Measurements from ENCODE around the gene MAPRE2. TPM values are rescaled to one million over a fixed set of nuclear protein-coding genes. Genes with fewer than 3 reads are reported as not detected.

MAPRE2 gene
- total RNA-seq, 1 donor from 2014 or later = 50.7 TPM

DNA sequence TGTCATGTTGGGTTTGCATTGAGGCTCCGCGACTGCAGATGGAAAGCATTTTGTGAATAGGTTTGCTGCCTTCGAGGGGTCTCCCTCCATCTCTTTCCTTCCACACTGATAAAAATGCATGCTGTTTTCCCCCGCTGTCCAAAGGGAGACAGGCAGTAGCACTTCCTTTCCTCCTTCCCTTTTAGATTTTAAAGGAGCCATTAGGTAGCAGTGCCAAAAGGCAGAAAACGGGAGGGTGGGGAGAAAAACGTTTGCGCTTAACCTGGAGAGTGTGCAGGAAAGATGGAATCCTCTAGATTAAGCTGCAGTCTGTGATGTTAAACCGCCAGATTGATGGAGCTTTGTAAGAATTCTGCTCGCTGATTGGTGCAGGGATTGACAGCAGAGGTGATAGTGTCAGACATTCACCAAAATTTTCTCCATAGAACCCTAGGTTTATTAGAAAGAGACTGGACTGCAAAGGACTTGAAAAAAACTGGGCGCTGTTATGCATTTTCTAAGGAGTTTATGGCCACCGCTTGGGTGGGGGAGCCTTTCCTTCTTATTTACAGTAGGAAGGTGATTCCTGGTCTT lies 688 bp downstream of the MAPRE2 start:
- H3K4me1 Mint-ChIP-seq (ENCODE audit: low read depth) = peaks cover 64% of the 10 kb centered on the region

DNA sequence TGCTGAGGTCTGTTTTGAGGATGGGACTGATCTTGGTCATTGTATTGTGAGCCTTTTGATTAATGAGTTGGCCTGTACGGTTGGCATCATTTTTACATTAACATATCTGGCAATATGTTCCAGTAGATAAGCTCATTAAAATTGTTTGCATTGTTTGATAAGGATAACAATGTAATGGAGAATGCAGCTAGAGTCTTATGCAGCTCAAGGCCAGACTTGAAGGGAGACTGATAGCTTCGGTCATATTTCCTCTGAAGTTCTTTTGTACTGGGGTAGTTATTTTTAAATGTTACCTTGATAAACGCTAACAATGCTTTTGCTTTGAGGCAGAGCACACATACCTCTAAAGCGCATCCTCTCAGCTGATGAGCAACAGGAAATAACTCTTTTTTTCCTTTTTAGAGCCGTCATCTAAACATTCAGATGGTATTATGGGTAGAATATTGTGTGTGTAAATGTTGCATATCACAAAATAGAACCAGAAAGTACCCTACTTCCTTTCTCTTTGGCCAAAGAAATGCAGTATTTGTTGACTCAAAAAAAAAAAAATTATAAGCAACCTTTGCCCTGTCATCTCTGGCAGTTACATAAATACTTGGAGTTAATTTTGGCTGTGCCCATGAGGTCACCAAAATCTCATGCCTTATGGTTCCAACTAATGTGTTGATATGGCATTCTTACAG lies 1.3 kb downstream of the MAPRE2 start:
- Mint-ChIP-seq H3K36me3 (ENCODE audit: low read depth) (peaks cover 8% of the 10 kb centered on the region), H3K27ac (peak overlapping the region; percentile 99), H3K27me3 (ENCODE audit: insufficient read depth) (no peaks in the 10 kb centered on the region), H3K4me1 (ENCODE audit: low read depth) (peaks cover 71% of the 10 kb centered on the region), H3K4me3 (peak overlapping the region; percentile 96), H3K9me3 (no peaks in the 10 kb centered on the region)
- no peak for DNase-seq (ENCODE audit: low spot score)
- intact Hi-C loops (cut with micrococcal nuclease) = loop anchor here (1.0 to 10.0 kb wide), 8 partner anchors 8 to 1025 kb away; partner anchors contain the start of genes GALNT1, RMP24, RPRD1A and ZSCAN30

More for the DNA sequence above, 688 bp downstream of the MAPRE2 start:
- no peak for DNase-seq (ENCODE audit: low spot score)
- H3K36me3 Mint-ChIP-seq (ENCODE audit: low read depth) = peaks cover 8% of the 10 kb centered on the region
- intact Hi-C loops (cut with micrococcal nuclease) = loop anchor here (1.0 to 10.0 kb wide), 14 partner anchors 8 to 1087 kb away; partner anchors contain the start of genes ELP2, GALNT1, INO80C and RMP24
- peak overlapping the region; percentile 99 for H3K27ac Mint-ChIP-seq
- H3K4me3 Mint-ChIP-seq = peak overlapping the region; percentile 96
- H3K9me3 Mint-ChIP-seq = no peaks in the 10 kb centered on the region
- no peaks in the 10 kb centered on the region for H3K27me3 Mint-ChIP-seq (ENCODE audit: insufficient read depth)

DNA sequence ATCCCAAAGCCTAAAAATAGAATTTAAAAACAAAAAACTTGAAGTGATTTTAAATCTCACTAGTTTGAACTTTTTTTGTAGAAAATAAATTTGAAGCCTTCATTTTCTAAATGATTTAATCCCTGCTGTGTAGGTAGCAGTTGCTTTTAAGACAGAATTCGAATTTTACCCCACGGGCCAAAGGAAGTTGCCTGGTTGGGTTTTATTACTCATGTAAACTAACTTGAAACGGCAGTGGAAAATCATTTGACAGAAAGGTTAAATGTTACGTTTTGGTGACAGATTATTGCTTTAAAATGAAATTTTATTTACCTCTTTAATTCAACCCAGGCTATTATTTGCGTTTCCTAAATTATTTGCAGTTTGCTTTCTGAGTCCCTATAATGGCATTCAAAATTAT lies 2.0 kb downstream of the MAPRE2 start:
- Mint-ChIP-seq H3K9me3 (peaks cover 4% of the 10 kb centered on the region), H3K27ac (peak overlapping the region; percentile 99), H3K4me3 (peak overlapping the region; percentile 96), H3K4me1 (ENCODE audit: low read depth) (peaks cover 77% of the 10 kb centered on the region), H3K36me3 (ENCODE audit: low read depth) (peaks cover 12% of the 10 kb centered on the region), H3K27me3 (ENCODE audit: insufficient read depth) (no peaks in the 10 kb centered on the region)
- intact Hi-C loops (cut with micrococcal nuclease) = loop anchor here (1.0 to 10.0 kb wide), 6 partner anchors 37 to 1024 kb away; partner anchors contain the start of genes GALNT1, RMP24, RPRD1A and ZSCAN30
- no peak for DNase-seq (ENCODE audit: low spot score)

DNA sequence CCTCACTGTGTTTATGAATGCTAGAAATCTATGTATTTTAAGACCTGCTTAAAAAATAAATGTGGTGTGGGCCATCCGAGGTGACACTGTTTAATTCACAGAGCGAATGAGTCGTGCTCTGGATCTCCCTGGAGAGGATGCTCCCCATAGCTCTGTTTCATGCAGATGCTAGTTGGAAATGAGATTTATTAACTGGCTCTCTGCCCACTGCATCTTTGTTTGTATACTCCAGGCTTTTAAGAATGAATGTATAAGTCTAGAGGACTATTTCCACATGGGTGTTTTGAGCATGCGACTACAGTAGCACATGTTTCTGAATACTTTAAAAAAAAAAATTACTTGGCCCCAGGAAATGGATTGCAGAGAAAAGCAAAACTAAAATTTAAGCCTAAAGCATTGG lies 3.9 kb downstream of the MAPRE2 start:
- Mint-ChIP-seq H3K27me3 (ENCODE audit: insufficient read depth) (no peaks in the 10 kb centered on the region), H3K36me3 (ENCODE audit: low read depth) (peaks cover 14% of the 10 kb centered on the region), H3K4me3 (peak overlapping the region; percentile 63), H3K9me3 (peaks cover 4% of the 10 kb centered on the region), H3K27ac (peak overlapping the region; percentile 77), H3K4me1 (ENCODE audit: low read depth) (peaks cover 77% of the 10 kb centered on the region)
- intact Hi-C loops (cut with micrococcal nuclease) = loop anchor here (10.0 kb wide), 1 partner anchor 930 kb away; the partner anchor contains the start of gene RMP24
- DNase-seq (ENCODE audit: low spot score) = no peak

DNA sequence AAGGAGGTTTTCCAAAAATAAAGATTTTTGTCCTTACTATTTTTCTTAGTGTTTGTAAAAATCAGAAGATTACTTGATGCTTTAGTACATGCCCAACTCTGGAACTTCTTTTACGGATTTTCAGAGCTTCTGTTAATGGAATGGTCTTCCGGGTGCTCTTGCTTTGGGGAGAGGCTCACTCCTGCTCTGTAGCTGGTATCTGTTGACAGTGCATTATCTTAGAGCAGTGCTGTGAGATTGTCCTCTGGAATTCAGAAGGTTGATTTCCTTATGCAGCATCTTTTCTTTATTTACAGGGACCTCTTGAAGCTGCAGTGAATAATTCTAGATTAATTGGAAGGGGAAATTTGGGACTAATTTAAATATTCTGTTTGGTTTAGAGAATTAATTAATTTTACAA lies 4.6 kb downstream of the MAPRE2 start:
- intact Hi-C loops (cut with micrococcal nuclease) = loop anchor here (10.0 kb wide), 1 partner anchor 929 kb away; the partner anchor contains the start of gene RMP24
- Mint-ChIP-seq H3K27ac (peak overlapping the region; percentile 77), H3K27me3 (ENCODE audit: insufficient read depth) (no peaks in the 10 kb centered on the region), H3K4me3 (peak overlapping the region; percentile 63), H3K4me1 (ENCODE audit: low read depth) (peaks cover 81% of the 10 kb centered on the region), H3K36me3 (ENCODE audit: low read depth) (peaks cover 14% of the 10 kb centered on the region), H3K9me3 (peaks cover 4% of the 10 kb centered on the region)
- no peak for DNase-seq (ENCODE audit: low spot score)

DNA sequence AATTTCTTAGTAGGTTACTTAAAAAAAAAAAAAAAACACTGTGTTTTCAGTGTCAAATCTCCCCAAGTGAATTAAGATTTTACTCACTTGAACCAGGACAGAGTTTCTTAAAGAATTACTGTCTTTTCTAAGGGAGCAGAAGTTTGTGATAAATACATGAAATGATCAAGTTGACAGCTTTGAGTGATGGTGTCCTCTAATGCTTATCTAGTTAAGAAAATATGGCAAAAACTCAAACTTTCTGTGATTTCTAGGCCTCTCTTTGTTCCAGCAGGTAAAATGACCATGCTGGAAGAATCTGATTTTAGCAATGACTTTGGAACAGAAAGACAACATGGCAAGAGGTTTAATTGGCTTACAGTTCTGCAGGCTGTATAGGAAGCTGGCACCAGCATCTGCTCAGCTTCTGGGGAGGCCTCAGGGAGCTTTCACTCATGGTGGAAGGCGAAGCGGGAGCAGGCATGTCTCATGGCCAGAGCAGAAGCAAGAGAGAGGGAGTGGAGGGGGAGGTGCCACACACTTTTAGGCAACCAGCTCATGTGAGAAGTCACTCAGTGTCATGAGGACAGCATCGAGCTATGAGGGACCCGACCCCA lies 6.6 kb downstream of the MAPRE2 start:
- Mint-ChIP-seq H3K27ac (peak overlapping the region; percentile 61), H3K27me3 (ENCODE audit: insufficient read depth) (no peaks in the 10 kb centered on the region), H3K36me3 (ENCODE audit: low read depth) (peaks cover 13% of the 10 kb centered on the region), H3K4me3 (no peak overlapping the region), H3K9me3 (peaks cover 4% of the 10 kb centered on the region), H3K4me1 (ENCODE audit: low read depth) (peaks cover 90% of the 10 kb centered on the region)
- no peak for DNase-seq (ENCODE audit: low spot score)
- intact Hi-C loops (cut with micrococcal nuclease) = loop anchor here (10.0 kb wide), 1 partner anchor 927 kb away; the partner anchor contains the start of gene RMP24

DNA sequence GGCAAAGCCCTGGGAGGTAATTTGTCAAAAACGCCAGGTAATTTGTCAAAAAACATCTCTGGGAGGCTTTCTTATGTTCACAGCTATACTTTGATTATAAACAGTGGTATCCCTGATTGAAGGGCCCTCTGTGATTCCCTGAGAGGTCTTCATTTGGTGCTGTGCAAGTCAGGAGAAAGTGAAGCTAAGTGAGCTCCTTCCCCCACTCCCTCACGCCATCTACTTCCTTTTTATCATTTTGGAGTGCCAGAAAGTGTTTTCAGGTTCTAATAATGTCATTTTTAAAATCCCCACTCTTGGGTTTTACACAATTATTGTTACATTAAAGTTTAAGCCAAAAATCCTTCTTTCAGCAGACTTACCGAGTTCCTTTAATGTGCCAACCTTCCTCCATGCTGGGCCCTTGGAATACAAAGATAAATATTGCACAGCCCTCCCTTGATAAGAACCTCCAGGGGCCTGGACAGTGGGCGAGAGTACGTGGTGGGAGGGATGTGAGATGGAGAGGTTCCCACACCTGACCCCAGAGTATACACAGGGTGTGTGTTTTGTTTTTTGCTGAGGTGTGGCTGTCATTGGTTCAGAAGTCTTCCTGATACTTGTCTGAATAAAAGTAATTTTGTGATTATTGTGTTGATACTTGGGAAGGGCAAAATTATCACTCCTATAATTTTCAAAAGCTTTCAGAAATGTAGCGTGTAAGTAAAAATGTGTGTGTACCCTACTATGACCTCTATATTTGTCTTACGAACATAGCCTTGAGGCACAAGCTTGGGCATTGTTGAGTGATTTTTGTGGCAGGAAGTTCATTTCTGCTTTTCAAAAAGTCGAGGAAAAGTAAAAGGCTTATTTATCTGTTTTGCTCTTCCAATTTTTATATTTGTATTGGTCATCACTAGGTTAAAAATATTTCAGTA lies 8.2 kb downstream of the MAPRE2 start:
- Mint-ChIP-seq H3K27me3 (ENCODE audit: insufficient read depth) (no peaks in the 10 kb centered on the region), H3K9me3 (peaks cover 4% of the 10 kb centered on the region), H3K27ac (peak overlapping the region; percentile 81), H3K4me3 (peak overlapping the region; percentile 65), H3K36me3 (ENCODE audit: low read depth) (peaks cover 16% of the 10 kb centered on the region), H3K4me1 (ENCODE audit: low read depth) (peaks cover 76% of the 10 kb centered on the region)
- intact Hi-C loops (cut with micrococcal nuclease) = loop anchor here (1.0 to 10.0 kb wide), 3 partner anchors 7 to 925 kb away; partner anchors contain the start of gene RMP24
- no peak for DNase-seq (ENCODE audit: low spot score)

DNA sequence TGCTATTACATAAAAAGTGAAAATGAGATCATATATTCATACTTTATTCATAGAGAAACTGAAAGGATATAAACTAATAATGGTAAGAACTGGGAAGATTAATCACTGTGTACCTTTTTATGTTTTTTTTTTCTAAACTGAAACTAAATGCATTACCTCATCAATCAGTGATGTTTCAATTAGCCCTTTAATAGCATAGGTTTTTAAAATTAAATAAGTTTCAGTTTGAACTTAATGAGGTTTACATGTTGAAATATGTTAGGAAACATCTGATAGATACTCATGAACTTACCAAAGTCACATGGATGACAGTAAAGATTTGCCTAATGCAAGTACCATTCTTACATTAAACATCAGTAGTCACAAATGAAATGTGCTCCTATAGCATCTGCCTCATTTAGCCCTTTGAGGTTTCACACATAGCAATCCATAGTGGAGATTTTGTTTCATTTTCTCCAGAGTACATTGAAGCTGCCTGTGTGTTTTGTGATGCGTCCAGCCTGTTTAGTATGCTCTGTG lies 8.9 kb downstream of the MAPRE2 start:
- Mint-ChIP-seq H3K9me3 (peaks cover 4% of the 10 kb centered on the region), H3K4me3 (peak overlapping the region; percentile 65), H3K27me3 (ENCODE audit: insufficient read depth) (no peaks in the 10 kb centered on the region), H3K36me3 (ENCODE audit: low read depth) (peaks cover 18% of the 10 kb centered on the region), H3K4me1 (ENCODE audit: low read depth) (peaks cover 69% of the 10 kb centered on the region), H3K27ac (peak overlapping the region; percentile 81)
- no peak for DNase-seq (ENCODE audit: low spot score)
- intact Hi-C loops (cut with micrococcal nuclease) = loop anchor here (1.0 to 2.0 kb wide), 2 partner anchors 8 to 71 kb away; no protein-coding TSS in a partner anchor

DNA sequence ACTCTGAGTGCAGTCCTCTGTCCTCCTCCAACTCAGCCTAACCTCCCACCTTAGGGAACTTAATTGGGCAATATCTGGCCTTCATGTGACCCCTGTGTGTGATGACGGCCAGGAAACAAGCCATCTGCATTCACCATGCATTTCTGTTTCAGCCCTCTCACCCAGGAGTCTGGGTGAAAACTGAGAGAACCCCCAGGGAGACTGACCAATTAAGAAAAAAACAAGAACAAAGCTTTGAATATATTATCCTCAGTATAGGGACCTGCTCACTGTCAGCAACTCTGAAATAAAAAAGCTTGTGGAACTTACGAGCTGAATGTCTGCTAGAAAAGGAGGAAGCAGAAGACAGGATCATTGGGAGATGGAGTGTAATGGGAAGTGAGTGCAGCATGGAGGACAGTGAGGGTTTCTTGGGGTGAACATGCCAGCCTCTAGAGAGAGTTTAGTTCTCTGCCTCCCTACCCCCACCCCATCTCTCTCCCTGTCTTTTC lies 9.5 kb downstream of the MAPRE2 start:
- no peaks in the 10 kb centered on the region for H3K27me3 Mint-ChIP-seq (ENCODE audit: insufficient read depth)
- H3K4me1 Mint-ChIP-seq (ENCODE audit: low read depth) = peaks cover 62% of the 10 kb centered on the region
- H3K36me3 Mint-ChIP-seq (ENCODE audit: low read depth) = peaks cover 17% of the 10 kb centered on the region
- intact Hi-C loops (cut with micrococcal nuclease) = loop anchor here (1.0 to 2.0 kb wide), 2 partner anchors 8 to 72 kb away; no protein-coding TSS in a partner anchor
- peaks cover 4% of the 10 kb centered on the region for H3K9me3 Mint-ChIP-seq
- no peak overlapping the region for H3K27ac Mint-ChIP-seq
- no peak for DNase-seq (ENCODE audit: low spot score)
- H3K4me3 Mint-ChIP-seq = no peak overlapping the region

DNA sequence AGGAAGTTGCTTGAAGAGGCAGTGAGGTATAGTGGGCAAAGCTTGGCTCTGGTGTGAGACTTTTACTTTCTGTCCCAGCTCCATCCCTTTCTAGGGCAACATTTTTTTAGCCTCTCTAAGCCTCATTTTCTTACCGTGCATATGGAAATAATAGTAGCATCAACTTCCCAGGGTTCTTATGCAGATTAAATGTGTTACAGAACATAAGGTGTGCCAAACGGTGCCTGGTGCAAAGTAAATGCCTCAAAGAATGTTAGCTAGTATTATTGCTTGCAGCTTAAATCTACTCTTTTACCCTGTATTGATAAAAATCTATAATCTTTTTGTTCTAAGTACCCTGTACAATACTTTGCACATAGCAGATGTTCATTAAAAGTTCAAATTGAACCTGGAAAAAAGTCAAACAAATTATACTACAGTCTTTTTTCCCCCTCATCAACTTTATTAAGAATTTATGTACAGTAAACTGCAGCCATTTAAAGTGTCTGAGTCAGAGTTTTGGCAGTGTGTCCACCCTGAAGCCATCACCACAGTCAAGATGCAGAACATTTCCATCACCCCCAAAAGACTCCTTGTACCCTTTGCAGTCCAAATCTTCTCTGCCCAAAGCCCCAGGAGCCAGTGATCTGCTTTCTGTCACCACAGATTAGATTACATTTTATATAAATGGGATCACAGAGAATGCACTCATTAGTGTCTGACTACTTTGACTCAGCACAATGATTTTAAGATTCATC lies 10.6 kb downstream of the MAPRE2 start:
- Mint-ChIP-seq H3K27ac (no peak overlapping the region), H3K27me3 (ENCODE audit: insufficient read depth) (no peaks in the 10 kb centered on the region), H3K36me3 (ENCODE audit: low read depth) (peaks cover 17% of the 10 kb centered on the region), H3K4me1 (ENCODE audit: low read depth) (peaks cover 56% of the 10 kb centered on the region), H3K9me3 (peaks cover 4% of the 10 kb centered on the region), H3K4me3 (no peak overlapping the region)
- no peak for DNase-seq (ENCODE audit: low spot score)
- intact Hi-C loops (cut with micrococcal nuclease) = loop anchor here (2.0 kb wide), 1 partner anchor 73 kb away; no protein-coding TSS in a partner anchor

DNA sequence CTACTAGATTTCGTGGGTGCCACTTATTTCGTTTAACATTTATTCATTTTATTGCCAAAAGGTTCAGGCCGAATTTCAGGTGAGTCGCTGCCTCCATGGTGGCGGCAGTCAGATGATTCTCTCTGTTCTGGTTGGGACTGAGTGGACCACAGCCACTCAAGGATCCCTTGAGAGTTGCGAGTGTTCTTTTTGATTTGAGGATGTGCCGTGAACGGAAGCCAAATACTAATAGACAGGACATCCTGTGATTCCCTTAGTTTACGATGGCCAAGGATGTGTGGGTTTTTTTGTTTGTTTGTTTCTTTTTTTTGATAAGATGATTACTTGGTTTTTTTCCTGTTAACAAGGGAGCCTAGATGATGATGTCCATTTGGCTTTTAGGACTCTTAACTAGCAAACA lies 13.2 kb downstream of the MAPRE2 start:
- Mint-ChIP-seq H3K4me3 (no peak overlapping the region), H3K4me1 (ENCODE audit: low read depth) (peaks cover 46% of the 10 kb centered on the region), H3K27me3 (ENCODE audit: insufficient read depth) (no peaks in the 10 kb centered on the region), H3K36me3 (ENCODE audit: low read depth) (peaks cover 10% of the 10 kb centered on the region), H3K9me3 (no peaks in the 10 kb centered on the region), H3K27ac (no peak overlapping the region)
- intact Hi-C loops (cut with micrococcal nuclease) = no loop called here
- DNase-seq (ENCODE audit: low spot score) = no peak
